COLO829 (cell line): ENCODE data around the gene COL23A1.
"Not testable (repeated sequence)": the region's sequence is repeated elsewhere in the genome, so short reads cannot be mapped to it uniquely, and the experiment has no call there.

Experiments
- DNase-seq: peaks from one replicate; pipeline ENCODE4 v3.0.0; 2012; ENCODE audit warnings: low spot score

COL23A1 gene

DNA sequence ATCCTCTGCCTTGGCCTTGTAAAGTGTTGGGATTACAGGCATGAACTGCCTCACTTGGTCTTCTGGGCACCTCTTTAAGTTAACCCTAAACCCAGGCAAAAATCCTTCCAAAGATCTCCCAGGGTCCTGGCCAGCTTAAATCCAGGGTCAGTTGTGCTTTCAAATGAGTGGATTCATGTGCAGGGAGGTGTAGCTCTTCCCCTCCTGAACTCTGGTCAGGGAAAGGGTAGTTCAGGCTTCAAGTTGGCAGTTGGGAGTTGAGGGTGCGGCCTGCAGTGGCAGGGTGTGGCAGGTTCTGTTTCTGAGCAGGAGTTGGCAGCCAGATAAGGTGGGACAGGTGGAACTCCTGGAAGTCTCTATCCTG, 382.3 kb downstream of the COL23A1 start:
- DNase-seq = no peak

DNA sequence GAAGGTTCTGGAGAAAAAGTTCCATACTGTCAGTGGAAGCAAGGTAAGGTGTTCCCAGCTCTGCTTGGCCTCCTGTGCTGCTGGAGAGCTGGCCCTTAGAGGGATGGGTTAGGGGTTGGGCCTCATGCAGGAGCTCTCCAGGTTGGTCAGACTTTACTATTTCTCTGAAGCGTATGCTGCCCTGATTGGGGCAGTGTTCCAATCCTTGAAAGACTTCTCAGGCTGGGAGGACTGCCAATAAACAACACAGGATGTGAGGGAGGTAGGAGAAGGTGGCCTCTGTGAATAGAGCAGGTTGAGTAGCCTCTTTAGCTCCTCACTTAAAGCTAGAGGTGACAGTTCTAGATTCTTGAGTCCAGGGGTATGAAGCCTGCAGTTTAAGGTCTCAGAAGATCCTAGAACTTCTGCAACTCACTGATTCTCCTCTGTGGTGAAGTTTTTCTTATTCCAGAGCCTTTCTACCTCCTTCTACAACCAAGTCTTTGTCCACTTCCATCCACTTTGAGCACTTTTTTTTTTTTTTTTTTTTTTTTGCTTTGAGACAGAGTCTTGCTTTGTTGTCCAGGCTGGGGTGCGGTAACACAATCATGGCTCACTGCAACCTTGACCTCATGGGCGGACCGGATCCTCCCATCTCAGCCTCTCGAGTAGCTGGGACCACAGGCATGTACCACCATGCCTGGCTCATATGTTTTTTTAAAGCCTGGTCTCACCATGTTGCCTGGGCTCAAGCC, 382.8 kb downstream of the COL23A1 start:
- peak; percentile 54 for DNase-seq

DNA sequence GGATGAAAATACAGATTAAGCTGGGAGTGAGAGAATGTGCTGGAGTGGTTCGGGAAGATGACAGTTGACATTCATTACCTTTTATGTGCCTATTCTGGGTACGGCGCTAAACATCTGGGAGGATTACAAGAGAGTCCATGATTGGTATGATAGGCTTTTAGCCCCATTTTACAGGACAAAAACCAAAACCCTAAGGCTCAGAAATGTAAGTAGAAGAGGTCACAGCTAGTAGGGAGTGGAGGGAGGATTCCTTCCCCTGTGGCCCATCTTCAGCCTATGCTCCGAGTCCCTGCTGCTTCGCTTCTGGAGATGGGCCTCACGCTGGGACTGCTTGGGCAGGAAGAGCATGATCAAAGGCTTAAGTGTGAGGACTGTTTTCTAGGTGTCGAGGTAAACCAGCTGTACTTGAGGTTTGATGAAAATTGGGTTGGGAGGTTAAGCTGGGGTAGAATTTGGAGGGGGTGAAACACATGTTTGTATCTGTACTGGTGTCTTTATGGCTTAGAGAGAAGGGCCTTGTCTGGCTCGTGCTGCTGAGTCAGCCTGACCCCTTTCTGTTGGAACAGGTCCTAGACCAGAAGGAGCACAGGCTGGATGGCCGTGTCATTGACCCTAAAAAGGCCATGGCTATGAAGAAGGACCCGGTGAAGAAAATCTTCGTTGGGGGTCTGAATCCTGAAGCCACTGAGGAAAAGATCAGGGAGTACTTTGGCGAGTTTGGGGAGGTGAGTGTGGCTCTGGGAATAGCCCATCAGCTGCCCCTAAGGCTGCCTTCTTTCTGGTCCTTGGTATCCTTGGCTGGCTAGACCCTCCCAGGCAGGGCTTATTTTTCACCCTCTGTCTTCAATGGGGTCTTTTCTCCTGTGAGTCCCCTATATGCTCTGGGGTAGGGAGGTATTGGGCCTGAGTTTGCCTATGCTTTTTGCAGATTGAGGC, 383.8 kb downstream of the COL23A1 start:
- no peak for DNase-seq

DNA sequence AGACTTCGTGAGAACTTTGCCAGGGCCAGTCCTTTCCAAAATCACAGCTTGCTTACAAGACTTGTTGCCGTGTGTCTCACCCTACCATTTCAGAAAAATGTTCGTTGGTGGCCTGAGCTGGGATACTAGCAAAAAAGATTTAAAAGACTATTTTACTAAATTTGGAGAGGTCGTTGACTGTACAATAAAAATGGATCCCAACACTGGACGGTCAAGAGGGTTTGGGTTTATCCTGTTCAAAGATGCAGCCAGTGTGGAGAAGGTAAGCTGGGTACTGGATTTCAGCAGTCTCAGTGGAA, 384.5 kb downstream of the COL23A1 start:
- DNase-seq = no peak

DNA sequence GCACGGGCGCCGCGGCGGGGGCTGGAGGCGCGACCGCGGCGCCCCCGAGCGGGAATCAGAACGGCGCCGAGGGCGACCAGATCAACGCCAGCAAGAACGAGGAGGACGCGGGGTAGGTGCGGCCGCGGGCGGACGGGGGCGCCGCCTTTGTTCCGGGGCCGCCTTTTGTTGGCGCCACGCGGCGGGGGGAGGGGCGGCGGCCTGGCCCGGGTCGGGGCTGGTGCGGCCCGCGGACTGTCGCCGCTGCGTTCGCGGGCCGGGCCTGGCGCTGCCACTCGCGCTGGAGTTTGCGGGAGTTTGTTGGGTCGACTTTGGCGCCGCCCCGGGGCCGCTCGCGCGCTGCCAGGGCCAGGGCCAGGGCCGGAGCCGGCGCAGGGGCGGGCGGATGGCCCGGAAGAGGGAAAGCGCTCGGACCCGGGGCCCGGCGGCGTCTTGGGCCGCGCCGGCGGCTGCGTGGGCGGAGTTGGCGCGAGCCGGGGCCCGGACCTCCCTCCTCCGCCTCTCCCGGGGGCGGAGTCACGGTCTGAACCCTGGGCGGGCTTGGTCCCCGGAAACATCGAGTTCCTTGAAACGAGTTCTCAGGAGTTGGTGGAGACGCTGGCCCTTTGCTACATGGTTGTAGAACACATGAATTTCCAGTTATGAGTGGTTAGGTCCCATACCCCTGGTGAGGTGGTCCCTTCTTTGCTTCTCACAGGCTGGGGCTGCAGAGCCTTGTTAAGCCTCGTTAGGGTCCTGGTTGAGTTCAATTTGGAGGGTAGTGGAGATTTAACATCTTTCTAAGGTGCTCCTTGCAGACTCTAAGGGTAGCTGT, 385.1 kb downstream of the COL23A1 start:
- peak; percentile 71 for DNase-seq

DNA sequence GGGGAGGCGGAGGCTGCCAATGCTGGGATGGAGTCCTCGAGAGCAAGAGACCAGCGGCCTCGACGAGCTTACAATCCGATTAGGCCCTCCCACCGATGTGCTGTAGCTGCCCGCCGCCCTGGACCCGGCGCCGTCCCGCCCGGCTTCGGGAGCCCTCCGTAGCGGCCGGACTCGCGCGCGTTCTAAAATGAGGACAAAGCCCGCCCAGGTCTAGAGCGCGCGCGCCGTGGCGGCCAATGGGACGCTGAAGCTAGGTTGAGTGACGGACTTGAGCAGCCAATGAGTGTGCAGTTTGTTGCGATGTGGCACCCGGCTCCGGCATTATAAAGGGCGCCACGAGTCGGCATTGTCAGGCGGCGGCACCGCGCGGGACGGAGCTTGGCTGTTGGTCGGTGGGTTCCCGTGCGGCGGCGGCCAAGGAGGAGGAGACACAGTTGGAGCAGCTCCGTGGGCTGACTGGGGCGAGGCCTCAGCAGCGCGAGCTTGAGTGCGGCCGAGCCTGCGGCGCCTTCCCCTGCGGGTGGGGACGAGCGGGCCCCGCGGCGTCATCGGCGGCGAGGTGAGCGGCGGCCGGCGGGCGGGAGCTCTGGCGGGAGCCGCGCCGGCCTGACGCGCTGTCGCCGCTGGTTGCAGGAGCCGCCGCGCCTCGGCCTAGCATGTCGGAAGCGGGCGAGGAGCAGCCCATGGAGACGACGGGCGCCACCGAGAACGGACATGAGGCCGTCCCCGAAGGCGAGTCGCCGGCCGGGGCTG, 385.8 kb downstream of the COL23A1 start, which contains the start of gene HNRNPAB:
Gene HNRNPAB, plus strand, starts transcription at position 352 of the 753 bp plus-strand sequence. Its CDS starts 305 bp downstream, at position 657.
- DNase-seq = peak; percentile 97

DNA sequence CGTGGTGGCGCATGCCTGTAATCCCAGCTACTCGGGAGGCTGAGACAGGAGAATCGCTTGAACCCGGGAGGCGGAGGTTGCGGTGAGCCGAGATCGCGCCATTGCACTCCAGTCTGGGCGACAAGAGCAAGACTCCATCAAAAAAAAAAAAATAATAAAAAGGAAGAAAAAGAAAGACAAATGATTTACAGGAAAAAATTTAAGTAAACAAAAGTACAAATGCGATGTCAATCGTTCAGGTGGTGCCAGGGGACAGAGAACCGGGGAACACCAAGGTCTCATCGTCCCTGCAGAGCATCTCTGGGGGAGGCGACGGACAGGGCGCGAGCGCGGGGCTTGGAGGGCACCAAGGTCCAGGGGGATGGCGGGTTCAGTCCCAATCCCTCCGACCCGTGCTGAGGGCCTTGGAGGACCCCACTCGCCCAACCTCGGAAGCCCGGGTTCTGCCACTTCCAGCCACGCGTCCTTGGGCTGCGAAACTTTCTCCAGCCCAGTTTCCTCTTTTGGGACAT, 386.5 kb downstream of the COL23A1 start:
- no peak for DNase-seq

DNA sequence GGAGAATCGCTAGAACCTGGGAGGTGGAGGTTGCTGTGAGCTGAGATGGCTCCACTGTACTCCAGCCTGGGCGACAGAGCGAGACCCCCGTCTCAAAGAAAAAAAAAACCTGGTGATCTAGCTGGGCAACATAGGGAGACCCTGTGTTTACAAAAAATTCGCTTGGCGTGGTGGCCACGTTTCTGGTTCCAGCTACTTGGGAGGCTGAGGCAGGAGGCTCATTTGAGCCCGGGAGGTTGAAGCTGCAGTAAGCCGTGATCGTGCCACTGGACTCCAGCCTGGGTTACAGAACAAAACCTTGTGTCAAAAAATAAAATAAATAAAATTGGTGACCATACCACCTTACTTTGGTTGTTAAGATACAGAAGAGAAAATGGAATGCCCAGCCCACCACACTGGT, 387.7 kb downstream of the COL23A1 start:
- no peak for DNase-seq

DNA sequence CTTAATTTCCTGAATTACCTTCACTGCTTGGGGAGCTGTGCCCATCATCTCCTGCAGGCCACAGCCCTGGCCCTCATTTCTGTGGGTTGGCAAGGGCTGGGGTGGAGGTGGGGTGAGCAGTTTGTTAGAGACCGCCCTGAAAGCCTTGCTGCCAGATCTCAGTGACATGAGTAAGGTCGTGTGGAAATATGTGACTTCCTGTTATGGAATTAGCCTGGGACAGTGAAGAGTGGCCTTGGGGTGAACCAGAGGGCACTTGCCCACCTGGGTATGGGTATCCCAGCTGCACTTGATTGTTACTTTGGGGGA, 388.3 kb downstream of the COL23A1 start:
- DNase-seq = no peak

DNA sequence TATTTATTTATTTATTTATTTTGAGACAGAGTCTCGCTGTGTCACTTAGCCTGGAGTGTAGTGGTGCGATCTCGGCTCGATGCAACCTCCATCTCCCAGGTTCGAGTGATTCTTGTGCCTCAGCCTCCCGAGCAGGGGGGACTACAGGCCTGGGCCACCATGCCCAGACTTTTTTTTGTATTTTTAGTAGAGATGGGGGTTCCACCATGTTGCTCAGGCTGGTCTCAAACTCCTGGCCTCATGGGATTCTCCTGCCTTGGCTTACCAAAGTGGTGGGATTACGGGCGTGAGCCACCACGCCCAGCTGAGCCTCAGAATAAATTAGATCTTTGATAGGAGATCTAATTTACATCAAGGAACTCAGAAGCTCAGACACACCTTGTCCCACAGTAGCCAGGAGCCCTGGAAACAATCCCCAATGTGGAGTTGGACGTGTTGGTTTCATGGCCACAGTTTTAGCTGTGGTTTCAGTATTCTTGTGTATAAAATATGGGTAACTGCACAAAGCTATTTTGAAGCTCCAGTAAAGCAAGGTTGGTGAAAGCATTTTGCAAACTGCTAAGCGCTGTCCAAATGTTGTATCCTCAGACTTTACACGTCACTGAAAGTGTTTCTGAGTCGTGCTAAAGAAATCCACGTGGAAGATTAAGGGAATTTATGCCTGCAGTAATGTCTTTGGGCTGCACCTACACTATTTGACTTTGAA, 388.8 kb downstream of the COL23A1 start:
- no peak for DNase-seq

DNA sequence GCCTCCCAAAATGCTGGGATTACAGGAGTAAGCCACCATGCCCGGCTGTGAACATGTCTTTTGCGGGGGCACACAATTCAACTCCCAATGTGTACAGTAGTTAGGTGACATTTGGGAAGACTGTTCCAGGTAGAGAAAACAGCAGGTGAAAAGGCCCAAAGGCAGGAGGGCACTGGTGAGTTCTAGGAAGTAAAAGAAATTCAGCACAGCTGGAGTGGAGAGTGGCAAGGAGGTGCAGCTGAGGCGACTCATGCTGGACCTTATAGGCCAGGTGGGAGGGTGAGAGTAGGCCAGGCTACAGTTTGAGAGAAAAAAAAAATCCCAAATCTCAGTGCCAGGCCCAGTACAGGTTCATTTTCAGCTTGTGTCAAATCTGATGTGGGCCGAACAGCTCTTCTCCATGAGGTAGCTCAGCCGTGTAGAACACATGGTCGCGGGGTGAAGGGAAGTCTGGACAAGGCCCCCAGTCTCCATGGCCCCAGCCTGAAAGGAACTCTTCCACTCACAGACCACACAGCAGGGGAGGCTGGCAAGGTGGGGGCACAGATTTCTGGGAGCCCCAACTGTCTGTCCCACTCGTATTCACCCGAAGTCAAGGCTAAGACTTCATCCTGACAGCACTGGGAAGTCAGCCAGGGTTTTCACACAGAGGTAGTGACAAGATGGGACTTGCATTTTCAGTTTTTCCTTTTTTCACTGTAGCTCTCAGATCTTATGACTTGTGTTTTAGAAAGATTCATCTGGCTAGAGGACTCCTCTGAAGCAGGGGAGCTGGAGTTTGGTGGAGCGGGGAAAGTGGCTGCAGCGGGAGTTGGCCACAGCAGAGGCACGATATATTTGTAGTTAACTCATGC, 390.4 kb downstream of the COL23A1 start:
- DNase-seq = no peak

DNA sequence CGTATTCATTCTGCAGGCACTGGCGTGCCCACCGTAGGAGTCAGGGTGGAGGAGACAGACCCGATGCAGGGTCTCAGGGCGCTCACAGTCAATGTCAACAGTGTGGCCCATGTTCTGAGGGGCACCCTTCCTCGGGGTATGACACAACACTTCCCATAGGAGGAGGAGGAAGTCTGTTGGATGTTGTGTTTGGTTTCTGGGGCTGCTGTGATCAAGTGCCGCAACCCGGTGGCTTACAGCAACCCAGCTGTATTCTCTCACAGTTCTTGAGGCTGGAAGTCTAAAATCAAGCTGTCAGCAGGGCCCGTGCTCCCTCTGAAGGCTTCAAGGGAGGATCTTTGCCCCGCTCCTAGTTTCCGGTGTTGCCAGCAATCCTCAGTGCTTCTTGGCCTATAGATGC, 391.5 kb downstream of the COL23A1 start:
- no peak for DNase-seq

DNA sequence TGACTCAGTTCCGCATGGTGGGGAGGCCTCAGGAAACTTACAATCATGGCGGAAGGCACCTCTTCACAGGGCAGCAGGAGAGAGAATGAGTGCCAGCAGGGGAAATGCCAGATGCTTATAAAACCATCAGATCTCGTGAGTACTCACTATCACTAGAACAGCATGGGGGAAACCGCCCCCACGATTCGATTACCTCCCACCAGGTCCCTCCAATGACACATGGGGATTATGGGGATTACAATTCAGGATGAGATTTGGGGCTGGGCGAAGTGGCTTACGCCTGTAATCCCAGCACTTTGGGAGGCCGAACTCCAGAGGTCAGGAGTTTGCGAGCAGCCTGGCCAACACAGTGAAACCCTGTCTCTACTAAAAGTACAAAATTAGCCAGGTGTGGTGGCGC, 392.0 kb downstream of the COL23A1 start:
- not testable (repeated sequence) for DNase-seq

DNA sequence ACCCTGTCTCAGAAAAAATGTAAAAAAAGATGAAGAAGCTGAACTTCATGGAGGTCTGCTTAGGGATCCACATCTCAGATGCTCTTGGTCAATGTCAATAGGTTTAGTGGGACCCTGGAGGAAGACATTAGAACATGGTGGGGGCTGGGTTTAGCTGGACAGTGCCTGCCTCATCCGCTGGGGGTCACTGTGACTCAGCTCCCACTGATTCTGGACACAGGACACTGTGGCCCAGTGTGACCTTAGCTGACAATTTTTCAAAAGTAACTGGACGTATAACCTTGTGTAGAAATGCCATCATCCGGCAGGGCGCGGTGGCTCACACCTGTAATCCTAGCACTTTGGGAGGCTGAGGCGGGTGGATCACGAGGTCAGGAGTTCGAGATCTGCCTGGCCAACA, 393.2 kb downstream of the COL23A1 start:
- no peak for DNase-seq

DNA sequence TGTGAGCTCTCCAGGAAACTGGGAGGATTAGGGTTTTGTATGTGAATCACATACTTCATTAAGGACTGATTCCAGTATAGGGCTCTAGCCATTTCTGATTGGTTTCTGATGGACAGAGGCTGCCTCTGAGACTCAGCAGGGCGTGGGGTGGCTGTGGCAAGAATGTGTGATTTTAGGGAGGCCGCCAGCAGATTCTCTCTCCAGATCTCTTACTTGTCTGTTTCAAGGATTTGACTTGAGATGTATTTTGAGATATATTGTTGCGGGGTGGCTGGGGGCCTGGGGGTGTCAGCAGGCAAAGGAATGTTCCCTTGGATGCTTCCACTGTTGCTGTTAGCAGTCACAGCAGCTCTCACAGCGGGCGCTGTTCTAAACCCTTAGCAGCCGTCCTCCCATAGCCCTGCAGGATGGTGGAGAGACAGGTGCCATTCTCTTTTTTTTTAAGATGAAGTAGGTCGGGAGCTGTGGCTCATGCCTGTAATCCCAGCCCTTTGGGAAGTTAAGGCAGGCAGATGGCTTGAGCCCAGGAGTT, 393.8 kb downstream of the COL23A1 start:
- no peak for DNase-seq

DNA sequence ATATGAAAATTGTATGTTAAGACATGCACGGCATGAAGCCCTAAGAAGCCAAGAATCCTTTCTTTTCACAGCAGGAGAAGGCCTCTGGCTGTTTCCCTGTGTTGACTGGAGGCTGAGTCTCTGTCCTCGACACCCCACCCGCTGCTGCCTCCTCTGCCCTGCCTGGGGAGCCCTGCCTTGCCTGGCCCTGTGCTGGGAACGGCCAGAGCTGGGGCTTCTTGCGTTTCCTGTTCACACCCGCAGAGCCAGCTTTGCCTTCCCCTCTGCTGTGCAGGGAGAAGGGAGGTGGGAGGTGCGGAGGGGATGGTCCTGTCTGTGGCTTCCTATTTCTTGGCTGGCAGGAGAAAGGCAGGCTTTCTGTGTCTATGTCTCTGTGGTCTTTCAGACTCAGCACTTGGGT, 396.2 kb downstream of the COL23A1 start:
- no peak for DNase-seq

DNA sequence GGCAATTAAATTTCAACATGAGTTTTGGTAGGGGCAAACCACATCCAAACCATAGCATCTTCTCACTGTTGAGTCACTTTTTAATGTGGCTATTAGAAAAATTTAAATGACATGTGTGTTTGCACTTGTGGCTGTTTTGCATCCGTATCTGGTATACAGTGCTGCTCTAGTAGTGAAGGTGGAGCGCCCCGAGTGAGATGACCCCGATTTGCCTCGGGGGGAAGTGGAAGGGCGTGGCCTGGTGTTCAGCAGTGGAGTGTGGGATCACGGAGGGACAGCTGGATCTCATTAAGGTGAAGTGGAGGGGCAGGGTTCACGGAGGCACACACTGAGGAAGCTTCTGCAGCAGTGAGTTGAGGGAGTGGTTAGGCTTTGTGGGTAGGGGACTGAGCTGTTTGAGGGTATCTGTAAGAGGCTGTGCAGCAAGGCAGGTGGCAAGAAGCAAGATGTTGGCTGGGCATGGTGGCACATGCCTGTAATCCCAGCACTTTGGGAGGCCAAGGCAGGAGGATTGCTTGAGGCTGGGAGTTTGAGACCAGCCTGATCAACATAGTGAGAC, 396.9 kb downstream of the COL23A1 start:
- DNase-seq = no peak

DNA sequence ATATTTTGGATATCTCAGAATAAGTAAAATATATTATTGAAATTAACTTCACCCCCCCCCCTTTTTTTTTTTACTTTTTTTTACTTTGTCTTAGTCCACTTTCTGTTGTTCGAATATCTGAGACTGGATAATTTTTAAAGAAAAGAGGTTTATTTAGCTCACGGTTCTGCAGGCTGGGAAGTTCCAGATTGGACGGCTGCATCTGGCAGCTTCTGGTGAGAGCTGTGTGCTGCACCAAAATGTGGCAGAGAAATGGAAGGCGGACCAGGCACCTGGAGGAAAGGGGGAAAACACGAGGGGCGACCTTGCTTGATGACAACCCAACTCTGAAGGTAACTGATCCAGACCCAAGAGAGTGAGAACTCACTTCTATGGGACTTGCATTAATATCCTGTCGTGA, 397.4 kb downstream of the COL23A1 start:
- no peak for DNase-seq

DNA sequence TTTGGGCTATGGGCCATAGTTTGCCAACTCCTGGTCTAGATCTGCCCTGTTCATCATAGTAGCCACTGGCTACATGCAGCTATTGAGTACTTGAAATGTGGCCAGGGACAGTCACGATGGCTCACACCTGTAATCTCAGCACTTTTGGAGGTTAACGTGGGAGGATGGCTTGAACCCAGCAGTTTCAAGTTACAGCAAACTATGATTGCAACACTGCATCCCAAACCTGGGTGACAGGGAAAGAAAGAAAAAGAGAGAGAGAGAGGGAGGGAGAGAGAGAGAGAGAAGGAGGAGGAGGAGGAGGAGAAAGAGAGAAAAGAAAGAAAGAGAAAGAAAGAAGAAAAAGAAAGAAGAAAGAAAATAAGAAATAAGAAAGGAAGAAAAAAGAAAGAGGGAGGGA, 397.9 kb downstream of the COL23A1 start:
- no peak for DNase-seq

DNA sequence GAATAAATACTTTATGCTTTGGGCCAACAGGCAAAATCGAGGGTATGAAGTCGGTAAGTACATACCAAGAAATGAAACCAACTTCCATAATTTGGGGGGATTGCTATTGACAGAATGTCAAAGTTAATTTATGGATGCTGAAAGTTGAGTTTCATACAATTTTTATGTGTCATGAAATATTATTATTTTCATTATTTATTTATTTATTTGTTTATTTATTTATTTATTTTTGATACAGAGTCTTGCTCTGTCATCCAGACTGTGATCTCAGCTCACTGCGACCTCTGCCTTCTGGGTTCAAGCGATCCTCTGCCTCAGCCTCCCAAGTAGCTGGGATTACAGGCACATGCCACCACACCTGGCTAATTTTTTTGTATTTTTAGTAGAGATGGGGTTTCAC, 398.5 kb downstream of the COL23A1 start:
- no peak for DNase-seq
